Nasal cavity respiratory epithelium epithelial cell of viscerocranial mucosa (primary cell): ENCODE results near the gene PLXDC1. TPM values are rescaled to one million over a fixed set of nuclear protein-coding genes. Genes with fewer than 3 reads are reported as not detected.

Experiments
- total RNA-seq: library from RNA; depleted of rRNA; stranded (reverse); fragments of >200 nt; gene quantifications from 2 replicates; pipeline ENCODE4 v1.2.3, GENCODE V29; 2014

PLXDC1 gene
- 0.21 TPM in 1 of 2 replicates, not detected in the other for total RNA-seq

GRCh38 chr17:39151150-39151942, at the start of gene PLXDC1:
Gene PLXDC1, minus strand, starts transcription at chr17:39151637. Its CDS starts 200 bp downstream, at chr17:39151437.

DNA sequence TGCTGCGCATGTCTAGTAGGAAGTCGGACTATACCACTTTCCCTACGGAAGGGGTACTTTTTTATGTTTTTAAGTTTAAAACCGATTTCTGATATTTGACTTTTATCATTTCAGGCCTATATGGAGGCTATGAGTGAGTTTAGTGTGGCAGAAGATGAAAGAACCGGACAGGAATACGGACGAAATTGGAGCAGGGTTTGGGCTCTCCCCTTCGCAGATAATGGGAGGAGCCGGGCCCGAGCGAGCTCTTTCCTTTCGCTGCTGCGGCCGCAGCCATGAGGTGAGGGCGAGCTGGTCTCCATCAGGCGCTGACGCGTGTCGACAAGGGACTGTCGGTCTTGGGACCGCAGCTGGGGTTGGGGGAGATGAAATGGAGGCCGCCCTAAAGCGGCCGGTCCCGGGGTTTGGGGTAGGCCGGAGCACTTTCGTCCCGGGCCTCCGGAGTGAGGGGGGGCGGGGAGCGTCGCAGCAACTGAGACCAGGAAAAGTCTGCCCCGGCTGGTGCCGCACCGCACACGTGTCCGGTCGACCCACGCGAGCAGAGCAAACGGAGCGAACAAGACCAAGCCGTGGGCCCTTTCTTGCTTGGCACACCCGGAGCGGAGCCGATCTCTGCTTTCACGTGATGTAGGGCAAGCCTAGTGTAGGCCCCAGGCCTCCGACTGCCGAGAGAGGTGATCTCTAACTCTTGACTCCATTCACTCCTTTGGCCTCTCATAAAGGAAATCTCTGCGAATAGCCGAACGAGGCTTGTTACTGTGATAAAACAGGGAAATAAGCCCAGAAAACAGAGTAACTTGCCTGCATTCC, 48.8 kb upstream of the PLXDC1 start, which contains the start of gene RPL19:
Gene RPL19, plus strand, starts transcription at position 214 of the 810 bp plus-strand sequence. Its CDS starts 62 bp downstream, at position 276.

GRCh38 chr17:39197380-39198185, 46.1 kb upstream of the PLXDC1 start, which contains the start of gene CACNB1:
Gene CACNB1, minus strand, starts transcription at chr17:39197669. Its CDS starts 174 bp downstream, at chr17:39197495.

DNA sequence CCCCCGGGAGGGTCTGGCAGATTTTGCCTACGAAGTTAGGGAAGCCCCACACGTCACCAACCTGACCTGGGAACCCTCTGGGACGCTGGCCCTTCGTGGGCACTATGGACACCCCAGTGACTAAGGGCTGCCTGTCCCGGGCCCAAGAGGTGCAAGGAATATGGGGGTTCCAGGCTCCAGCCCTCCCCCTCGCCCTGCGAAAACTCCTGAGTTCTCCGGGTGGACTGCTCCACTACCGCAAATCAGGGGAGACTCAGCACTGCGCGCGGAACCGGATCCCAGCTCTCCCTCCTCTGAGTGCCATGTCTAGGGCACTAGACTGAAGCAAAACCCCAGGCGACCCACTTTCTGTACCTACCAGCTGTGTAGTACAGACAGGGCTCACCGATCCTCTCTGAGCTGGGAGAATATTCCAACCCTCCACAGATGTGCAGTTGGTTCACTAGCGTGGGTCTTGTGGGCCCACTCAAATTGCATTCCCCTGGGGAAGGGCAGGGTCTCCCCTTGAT, 14.5 kb upstream of the PLXDC1 start, which contains the start of gene ARL5C:
Gene ARL5C, minus strand, starts transcription at position 321 of the 509 bp plus-strand sequence. CDS start 401 bp downstream, outside the sequence.

Other genes starting within 250 kb of the PLXDC1 start
- gene FBXO47, start 184.2 kb downstream of the PLXDC1 start, total RNA-seq = under 0.01 and 0.07 TPM in 2 replicates
- not detected in 2 replicates for gene ARL5C, start 14.5 kb upstream of the PLXDC1 start, total RNA-seq
- gene CACNB1, start 46.0 kb upstream of the PLXDC1 start, total RNA-seq = 1.4 and 6.2 TPM in 2 replicates
- gene RPL19, start 48.6 kb upstream of the PLXDC1 start, total RNA-seq = 1,876 and 2,184 TPM in 2 replicates
- gene STAC2, start 74.3 kb upstream of the PLXDC1 start, total RNA-seq = not detected in 2 replicates
- gene FBXL20, start 250.0 kb upstream of the PLXDC1 start, total RNA-seq = 10.9 and 15.2 TPM in 2 replicates